Activated CD8-positive, alpha-beta memory T cell treated with anti-CD3 and anti-CD28 coated beads, Interleukin-2, amount 50 U/mL, for 4 hours (primary cell): ENCODE data around the gene KANTR.

ENCODE experiments used
- DNase-seq: peaks from one replicate; pipeline ENCODE4 v3.0.0-alpha.2; 2020

The KANTR gene

GRCh38 chrX:53093748-53094581, at the start of gene KANTR:
KANTR (plus strand) TSS chrX:53094142; CDS start chrX:53124273, 30,131 bp downstream.
- DNase-seq = peak; percentile 70

GRCh38 chrX:53044995-53045394, 48.9 kb upstream of the KANTR start:
- no peak for DNase-seq

GRCh38 chrX:53047228-53047627, 46.7 kb upstream of the KANTR start:
- DNase-seq = no peak

- no peak for DNase-seq
Measured at GRCh38 chrX:53048169-53049126, 45.5 kb upstream of the KANTR start, which contains the start of gene GPR173. GPR173 (plus strand) TSS chrX:53048789; CDS start chrX:53076622, 27,833 bp downstream.

GRCh38 chrX:53049127-53049517, 44.8 kb upstream of the KANTR start:
- DNase-seq = no peak

GRCh38 chrX:53050841-53051240, 43.1 kb upstream of the KANTR start:
- DNase-seq = no peak

- DNase-seq = no peak
Measured at GRCh38 chrX:53055244-53055849, 38.6 kb upstream of the KANTR start.

- no peak for DNase-seq
Measured at GRCh38 chrX:53056292-53056691, 37.6 kb upstream of the KANTR start.

GRCh38 chrX:53065104-53065503, 28.8 kb upstream of the KANTR start:
- DNase-seq = no peak

- no peak for DNase-seq
Measured at GRCh38 chrX:53071064-53071463, 22.9 kb upstream of the KANTR start.

- DNase-seq = peak; percentile 58
Measured at GRCh38 chrX:53071604-53072417, 22.1 kb upstream of the KANTR start.

- no peak for DNase-seq
Measured at GRCh38 chrX:53072418-53073114, 21.4 kb upstream of the KANTR start.

GRCh38 chrX:53073115-53073586, 20.8 kb upstream of the KANTR start:
- DNase-seq = no peak

GRCh38 chrX:53075011-53075410, 18.9 kb upstream of the KANTR start:
- DNase-seq = no peak

GRCh38 chrX:53076671-53077070, 17.3 kb upstream of the KANTR start:
- DNase-seq = no peak

GRCh38 chrX:53077207-53078197, 16.4 kb upstream of the KANTR start:
- DNase-seq = no peak

- DNase-seq = no peak
Measured at GRCh38 chrX:53078943-53079342, 15.0 kb upstream of the KANTR start.

GRCh38 chrX:53080628-53081580, 13.0 kb upstream of the KANTR start:
- peak; percentile 50 for DNase-seq
